AG04449 (cell line): Measurements from ENCODE around the gene OTULIN.

ENCODE experiments used
- CTCF ChIA-PET: fragments of 350-600 bp; formaldehyde crosslinking; extraction: SDS; loops from one replicate; lab custom pipeline; 2021; ENCODE audit warnings: antibody characterized with exemption; lab: Yijun Ruan, JAX
- POLR2A ChIA-PET: fragments of 400-600, 350-600 bp; formaldehyde crosslinking; extraction: SDS; loops from one replicate; lab custom pipeline; 2020; ENCODE audit warnings: antibody characterized with exemption, inconsistent platforms; lab: Yijun Ruan, JAX
- DNase-seq: peaks from one replicate; pipeline ENCODE4 v3.0.0-alpha.2; 2010; ENCODE audit warnings: low read depth, low spot score
- H3K4me3 ChIP-seq: 2 replicates; pipeline ENCODE4 v1.5.1; 2011; ENCODE audit warnings: low read depth, mild to moderate bottlenecking, control low read depth, low read length
- TF ChIP-seq, protein P1 (sequence below): IDR thresholded peaks from one replicate; pipeline ENCODE4 v1.5.1; 2011; ENCODE audit warnings: mild to moderate bottlenecking, moderate library complexity, low read length, control low read depth, inconsistent platforms; ENCODE audit not compliant: insufficient read depth; ENCODE audit errors: missing control alignments

The OTULIN gene

GRCh38 chr5:14699807-14700400 is 35.4 kb downstream of the OTULIN start:
- no peak overlapping the region for H3K4me3 ChIP-seq
- no peak for DNase-seq
- POLR2A ChIA-PET, result no interaction called here
- TF ChIP-seq, protein P1, sequence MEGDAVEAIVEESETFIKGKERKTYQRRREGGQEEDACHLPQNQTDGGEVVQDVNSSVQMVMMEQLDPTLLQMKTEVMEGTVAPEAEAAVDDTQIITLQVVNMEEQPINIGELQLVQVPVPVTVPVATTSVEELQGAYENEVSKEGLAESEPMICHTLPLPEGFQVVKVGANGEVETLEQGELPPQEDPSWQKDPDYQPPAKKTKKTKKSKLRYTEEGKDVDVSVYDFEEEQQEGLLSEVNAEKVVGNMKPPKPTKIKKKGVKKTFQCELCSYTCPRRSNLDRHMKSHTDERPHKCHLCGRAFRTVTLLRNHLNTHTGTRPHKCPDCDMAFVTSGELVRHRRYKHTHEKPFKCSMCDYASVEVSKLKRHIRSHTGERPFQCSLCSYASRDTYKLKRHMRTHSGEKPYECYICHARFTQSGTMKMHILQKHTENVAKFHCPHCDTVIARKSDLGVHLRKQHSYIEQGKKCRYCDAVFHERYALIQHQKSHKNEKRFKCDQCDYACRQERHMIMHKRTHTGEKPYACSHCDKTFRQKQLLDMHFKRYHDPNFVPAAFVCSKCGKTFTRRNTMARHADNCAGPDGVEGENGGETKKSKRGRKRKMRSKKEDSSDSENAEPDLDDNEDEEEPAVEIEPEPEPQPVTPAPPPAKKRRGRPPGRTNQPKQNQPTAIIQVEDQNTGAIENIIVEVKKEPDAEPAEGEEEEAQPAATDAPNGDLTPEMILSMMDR, result no peak
- CTCF ChIA-PET, result interaction anchor here (3.6 kb wide), 1 partner anchor 14 kb away, joined by 20 read pairs; no protein-coding TSS in a partner anchor

- TF ChIP-seq, protein P1, result no peak
- DNase-seq, result no peak
- ChIA-PET CTCF (interaction anchor here (0.7 to 3.6 kb wide), 4 partner anchors 15 to 302 kb away, joined by 3 to 20 read pairs (median 11); no protein-coding TSS in a partner anchor), POLR2A (no interaction called here)
- H3K4me3 ChIP-seq, result no peak overlapping the region
Measured at GRCh38 chr5:14700478-14701436, 36.2 kb downstream of the OTULIN start.

- TF ChIP-seq, protein P1, result no peak
- no peak for DNase-seq
- CTCF ChIA-PET, result interaction anchor here (0.7 to 3.1 kb wide), 3 partner anchors 16 to 302 kb away, joined by 3 to 18 read pairs (median 4); no protein-coding TSS in a partner anchor
- POLR2A ChIA-PET, result no interaction called here
- H3K4me3 ChIP-seq, result no peak overlapping the region
Measured at GRCh38 chr5:14701556-14701955, 37.0 kb downstream of the OTULIN start.

DNA sequence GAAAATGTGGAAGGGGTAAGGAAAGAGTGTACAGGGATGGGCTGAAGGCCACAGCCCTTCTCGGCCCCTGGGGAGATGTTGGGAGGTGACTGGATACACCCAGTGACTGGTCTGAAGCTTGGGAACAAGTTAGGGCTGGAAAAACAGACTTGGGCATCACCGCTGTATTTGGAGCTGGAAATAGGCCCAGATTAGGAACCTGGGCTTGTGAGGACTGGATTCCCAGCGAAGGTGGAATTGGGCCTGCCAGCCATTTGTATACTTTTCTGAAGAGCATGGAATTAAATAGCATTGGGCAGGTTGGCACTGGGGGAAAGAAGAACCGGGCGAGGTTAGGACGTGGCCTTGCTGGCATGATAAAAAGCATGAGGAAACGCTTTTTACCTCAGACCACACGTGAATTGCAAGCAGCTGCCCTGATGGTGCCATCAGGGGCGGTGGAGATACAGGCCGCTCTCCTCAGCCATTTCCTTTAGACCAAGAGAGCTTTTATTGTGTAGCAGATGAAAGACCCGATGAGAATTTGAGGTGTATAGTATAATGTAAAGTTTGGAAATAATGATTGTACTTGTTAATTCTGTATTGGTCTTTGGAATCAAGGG is 37.8 kb downstream of the OTULIN start:
- TF ChIP-seq, protein P1, result no peak
- H3K4me3 ChIP-seq, result no peak overlapping the region
- ChIA-PET POLR2A (interaction anchor here (1.0 kb wide), 1 partner anchor 169 kb away, joined by 3 read pairs; the partner anchor contains the start of gene ANKH), CTCF (interaction anchor here (0.6 to 7.6 kb wide), 7 partner anchors 8 to 307 kb away, joined by 3 to 60 read pairs (median 7); no protein-coding TSS in a partner anchor)
- no peak for DNase-seq

- ChIA-PET POLR2A (no interaction called here), CTCF (interaction anchor here (0.5 to 7.6 kb wide), 7 partner anchors 14 to 313 kb away, joined by 3 to 60 read pairs (median 5); no protein-coding TSS in a partner anchor)
- H3K4me3 ChIP-seq, result no peak overlapping the region
- DNase-seq, result no peak
- TF ChIP-seq, protein P1, result no peak
Measured at GRCh38 chr5:14705556-14705955, 41.0 kb downstream of the OTULIN start.
